ENCODE data around the gene SPOCK1. TPM values are rescaled to one million over a fixed set of nuclear protein-coding genes. Genes with fewer than 3 reads are reported as not detected.
"Not testable (repeated sequence)": the region's sequence is repeated elsewhere in the genome, so short reads cannot be mapped to it uniquely, and the experiment has no call there.

Gene SPOCK1
- total and polyA plus RNA-seq, 4 donors = 4.5 to 67.8 (median 27.0) TPM

DNA sequence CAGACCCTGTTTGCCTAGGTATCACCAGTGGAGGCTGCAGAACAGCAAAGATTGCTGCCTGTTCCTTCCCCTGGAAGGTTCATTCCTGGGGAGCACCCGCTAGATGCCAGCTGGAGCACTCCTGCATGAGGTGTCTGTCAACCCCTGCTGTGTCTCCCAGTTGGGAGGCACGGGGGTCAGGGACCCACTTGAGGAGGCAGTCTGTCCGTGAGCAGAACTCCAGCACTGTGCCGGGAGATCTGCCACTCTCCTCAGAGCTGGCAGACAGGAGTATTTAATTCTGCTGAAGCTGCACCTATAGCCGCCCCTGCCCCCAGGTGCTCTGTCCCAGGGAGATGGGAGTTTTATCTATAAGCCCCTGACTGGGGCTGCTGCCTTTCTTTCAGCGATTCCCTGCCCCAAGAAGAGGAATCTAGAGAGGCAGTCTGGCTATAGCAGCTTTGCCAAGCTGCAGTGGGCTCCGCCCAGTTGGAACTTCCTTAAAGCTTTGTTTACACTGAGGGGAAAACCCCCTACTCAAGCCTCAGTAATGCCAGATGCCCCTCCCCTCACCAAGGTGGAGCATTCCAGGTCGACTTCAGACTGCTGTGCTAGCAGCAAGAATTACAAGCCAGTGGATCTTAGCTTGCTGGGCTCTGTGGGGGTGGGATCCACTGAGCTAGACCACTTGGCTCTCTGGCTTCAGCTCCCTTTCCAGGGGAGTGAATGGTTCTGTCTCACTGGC lies 545.6 kb downstream of the SPOCK1 start:
- H3K4me1 ChIP-seq (ENCODE audit: control insufficient read depth in 1 of 2, insufficient read depth in 2 of 2, low read length in 2 of 2); H3K27ac ChIP-seq (ENCODE audit: low read depth in 1 of 2, low read length in 2 of 2); H3K36me3 ChIP-seq (ENCODE audit: control insufficient read depth in 1 of 2, insufficient read depth in 2 of 2, low read length in 1 of 2); DNase-seq; H3K27me3 ChIP-seq (ENCODE audit: control insufficient read depth in 1 of 2, insufficient read depth in 2 of 2, low read length in 1 of 2); H3K4me3 ChIP-seq (ENCODE audit: low read length in 2 of 2); intact Hi-C loops (cut with DNase I); ATAC-seq (ENCODE audit: low FRiP score); H3K9me3 ChIP-seq (ENCODE audit: control insufficient read depth, low read length): not testable (repeated sequence)
- WGBS, 2 donors = 45 to 49% methylated on average over 8 of the region's 8 CpGs

DNA sequence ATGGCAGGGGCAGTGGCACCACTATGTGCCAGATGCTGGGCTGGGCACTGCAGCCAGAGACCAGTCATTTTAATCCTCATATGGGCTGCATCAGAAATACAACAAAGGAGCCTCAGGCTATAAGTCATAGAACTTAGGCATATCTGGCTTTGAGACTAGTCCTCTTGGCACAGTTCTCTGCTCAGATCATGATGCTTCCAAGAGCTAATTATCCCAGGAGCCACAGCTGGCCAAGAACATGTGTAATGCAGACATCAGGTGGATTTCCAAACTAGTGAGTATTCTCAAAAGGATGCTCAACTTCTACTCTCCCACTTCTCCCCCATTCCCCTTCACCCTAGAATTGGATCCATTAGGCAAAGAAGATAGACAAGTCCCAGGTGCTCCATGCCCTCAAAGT lies 571.6 kb downstream of the SPOCK1 start:
- peaks cover 2% of the 10 kb centered on the region for H3K9me3 ChIP-seq (ENCODE audit: control insufficient read depth, low read length)
- H3K27ac ChIP-seq (ENCODE audit: low read depth in 1 of 2, low read length in 2 of 2) = no peak overlapping the region
- ATAC-seq (ENCODE audit: low FRiP score) (no peak), DNase-seq (no peak)
- H3K27me3 ChIP-seq (ENCODE audit: control insufficient read depth in 1 of 2, insufficient read depth in 2 of 2, low read length in 1 of 2) = no peaks in the 10 kb centered on the region
- no peaks in the 10 kb centered on the region for H3K4me1 ChIP-seq (ENCODE audit: control insufficient read depth in 1 of 2, insufficient read depth in 2 of 2, low read length in 2 of 2)
- intact Hi-C loops (cut with DNase I) = no loop called here
- no peak overlapping the region for H3K4me3 ChIP-seq (ENCODE audit: low read length in 2 of 2)
- no peaks in the 10 kb centered on the region for H3K36me3 ChIP-seq (ENCODE audit: control insufficient read depth in 1 of 2, insufficient read depth in 2 of 2, low read length in 1 of 2)

DNA sequence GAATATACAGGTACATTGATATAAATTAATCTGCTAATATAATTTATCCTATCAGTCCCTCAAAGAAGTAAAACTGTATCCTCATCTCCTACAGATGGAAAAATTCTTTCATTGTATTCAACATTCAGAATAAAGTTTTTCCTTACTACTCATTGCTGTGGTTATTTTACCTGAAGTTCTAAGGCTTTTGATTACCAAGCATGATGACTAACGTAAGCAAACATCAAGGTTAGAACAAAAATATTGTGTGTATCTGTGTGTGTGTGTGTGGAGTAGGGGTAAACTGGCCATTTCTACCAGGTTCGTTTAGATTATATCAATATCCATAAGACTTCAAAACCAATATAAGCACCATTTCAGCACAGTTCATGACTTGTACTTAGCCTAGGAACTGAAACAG lies 573.1 kb downstream of the SPOCK1 start:
- DNase-seq (no peak), ATAC-seq (ENCODE audit: low FRiP score) (no peak)
- Histone ChIP-seq H3K36me3 (ENCODE audit: control insufficient read depth in 1 of 2, insufficient read depth in 2 of 2, low read length in 1 of 2) (no peaks in the 10 kb centered on the region), H3K4me3 (ENCODE audit: low read length in 2 of 2) (no peak overlapping the region), H3K9me3 (ENCODE audit: control insufficient read depth, low read length) (peaks cover 2% of the 10 kb centered on the region), H3K27ac (ENCODE audit: low read depth in 1 of 2, low read length in 2 of 2) (no peak overlapping the region), H3K4me1 (ENCODE audit: control insufficient read depth in 1 of 2, insufficient read depth in 2 of 2, low read length in 2 of 2) (no peaks in the 10 kb centered on the region), H3K27me3 (ENCODE audit: control insufficient read depth in 1 of 2, insufficient read depth in 2 of 2, low read length in 1 of 2) (no peaks in the 10 kb centered on the region)
- 67 to 78% methylated on average over 2 of the region's 2 CpGs for WGBS, 2 donors
- intact Hi-C loops (cut with DNase I) = no loop called here

Other genes starting within 250 kb of the SPOCK1 start
- 10 to 100 TPM; 20.7 to 38.1 TPM for gene KLHL3, start 236.8 kb upstream of the SPOCK1 start, total RNA-seq
- gene KLHL3, start 236.8 kb upstream of the SPOCK1 start, polyA plus RNA-seq = 1 to 10 TPM in 1 of 2 donors, under 1 TPM in 1; 0.88 to 3.2 TPM

Data from aorta (tissue), 5 donors.